H54 (cell line): ENCODE data around the gene C1orf35.

Source experiments
- DNase-seq: peaks from one replicate; pipeline ENCODE4 v3.0.0; 2011; ENCODE audit warnings: low spot score, mixed read lengths; ENCODE audit not compliant: insufficient read length
- FAIRE-seq: peaks from 3 replicates; lab custom pipeline; 2011; peaks lifted over from hg19 to GRCh38; lab: Jason Lieb, UNC
- POLR2A ChIP-seq: IDR thresholded peaks from 2 replicates; pipeline ENCODE4 v1.6.1; 2011; ENCODE audit warnings: low read depth, mild to moderate bottlenecking, low read length

Gene C1orf35

GRCh38 chr1:228090613-228091081 is 12.5 kb downstream of the C1orf35 start:
- FAIRE-seq, result no peak

GRCh38 chr1:228089519-228090380 is 13.4 kb downstream of the C1orf35 start:
- no peak for FAIRE-seq
- TF ChIP-seq POLR2A, result no peak
- DNase-seq, result no peak

More at GRCh38 chr1:228090613-228091081, 12.5 kb downstream of the C1orf35 start:
- TF ChIP-seq POLR2A, result no peak
- DNase-seq, result no peak

- FAIRE-seq, result no peak
- TF ChIP-seq POLR2A, result no peak
- DNase-seq, result no peak
These were observed 14.3 kb downstream of the C1orf35 start for GRCh38 chr1:228088586-228089498.

- 0 out of 2 replicates have a peak, but pooled peaks have one; percentile 24 for TF ChIP-seq POLR2A
- no peak for FAIRE-seq
- peak; percentile 86 for DNase-seq
These were observed 15.3 kb downstream of the C1orf35 start for GRCh38 chr1:228087771-228088251.

- FAIRE-seq (no peak), DNase-seq (no peak)
- TF ChIP-seq POLR2A, result no peak
These were observed 17.7 kb downstream of the C1orf35 start for GRCh38 chr1:228085287-228085951.

- TF ChIP-seq POLR2A, result no peak
- DNase-seq (no peak), FAIRE-seq (no peak)
These were observed 18.3 kb downstream of the C1orf35 start for GRCh38 chr1:228084797-228085196.

GRCh38 chr1:228084325-228084724 is 18.8 kb downstream of the C1orf35 start:
- no peak for DNase-seq
- no peak for FAIRE-seq
- no peak for TF ChIP-seq POLR2A

GRCh38 chr1:228083871-228084278 is 19.2 kb downstream of the C1orf35 start:
- DNase-seq (no peak), FAIRE-seq (no peak)
- TF ChIP-seq POLR2A, result no peak

- FAIRE-seq (no peak), DNase-seq (no peak)
- TF ChIP-seq POLR2A, result no peak
These were observed 19.9 kb downstream of the C1orf35 start for GRCh38 chr1:228082918-228083870.

- DNase-seq (peak; percentile 96), FAIRE-seq (no peak)
- peak; percentile 72 for TF ChIP-seq POLR2A
These were observed 20.8 kb downstream of the C1orf35 start, which contains the start of gene ARF1 for GRCh38 chr1:228082214-228082917. Gene ARF1, plus strand, starts transcription at chr1:228082708. Its CDS starts 14,407 bp downstream, at chr1:228097115.

- no peak for FAIRE-seq
- 0 out of 2 replicates have a peak, but pooled peaks have one; percentile 8 for TF ChIP-seq POLR2A
- DNase-seq, result no peak
These were observed 21.4 kb downstream of the C1orf35 start for GRCh38 chr1:228081578-228082213.
